ENCODE data around the gene ABCC6. TPM values are rescaled to one million over a fixed set of nuclear protein-coding genes. Genes with fewer than 3 reads are reported as not detected.
"Not testable (repeated sequence)": the region's sequence is repeated elsewhere in the genome, so short reads cannot be mapped to it uniquely, and the experiment has no call there.

Gene ABCC6
- total and polyA plus RNA-seq, 7 experiments from 2014 or later = 0.08 to 3.9 (median 0.15) TPM; not detected in 3

GRCh38 chr16:16151315-16151714, 72.0 kb downstream of the ABCC6 start:
- ATAC-seq = no peak
- Mint-ChIP-seq H3K4me3 (no peak overlapping the region), H3K4me1 (peaks cover 0 to 4% (median 0%) of the 10 kb centered on the region in 7 donors), H3K36me3 (peaks cover 0 to 3% (median 0%) of the 10 kb centered on the region in 5 donors), H3K9me3 (peaks cover 0 to 2% (median 0%) of the 10 kb centered on the region in 11 donors), H3K27me3 (peaks cover 0 to 7% (median 5%) of the 10 kb centered on the region in 5 donors), H3K27ac (no peak overlapping the region)
- no peaks in the 10 kb centered on the region for H3K9me3 ChIP-seq (ENCODE audit: control insufficient read depth in 2 of 3, low read length in 3 of 3)
- no peaks in the 10 kb centered on the region for H3K27me3 ChIP-seq (ENCODE audit: control insufficient read depth in 2 of 2, insufficient read depth in 2 of 2, low read length in 2 of 2)
- CTCF ChIA-PET = no interaction called here
- peaks cover 0 to 6% (median 0%) of the 10 kb centered on the region in 3 experiments for H3K36me3 ChIP-seq (ENCODE audit: control insufficient read depth in 2 of 3, insufficient read depth in 3 of 3, low read length in 3 of 3)
- no peak for DNase-seq
- H3K4me3 ChIP-seq (ENCODE audit: low read length) = no peak overlapping the region
- H3K27ac ChIP-seq (ENCODE audit: low read depth, low read length) = no peak overlapping the region
- POLR2A ChIA-PET = no interaction called here
- intact Hi-C loops (cut with micrococcal nuclease) = no loop called here
- H3K4me1 ChIP-seq (ENCODE audit: control insufficient read depth in 2 of 2, insufficient read depth in 2 of 2, low read length in 2 of 2) = no peaks in the 10 kb centered on the region

GRCh38 chr16:16150878-16151152, 72.5 kb downstream of the ABCC6 start:
- ChIA-PET CTCF (no interaction called here), POLR2A (no interaction called here)
- no peak overlapping the region for H3K27ac ChIP-seq (ENCODE audit: low read depth, low read length)
- H3K4me3 Mint-ChIP-seq = no peak overlapping the region
- no peaks in the 10 kb centered on the region for H3K36me3 Mint-ChIP-seq
- no peaks in the 10 kb centered on the region for H3K27me3 ChIP-seq (ENCODE audit: control insufficient read depth in 2 of 2, insufficient read depth in 2 of 2, low read length in 2 of 2)
- no peak overlapping the region for H3K4me3 ChIP-seq (ENCODE audit: low read length)
- no peak for DNase-seq
- intact Hi-C loops (cut with micrococcal nuclease) = no loop called here
- no peaks in the 10 kb centered on the region for H3K4me1 ChIP-seq (ENCODE audit: control insufficient read depth in 2 of 2, insufficient read depth in 2 of 2, low read length in 2 of 2)
- H3K27ac Mint-ChIP-seq = no peak overlapping the region
- H3K27me3 Mint-ChIP-seq = peaks cover 0 to 7% (median 5%) of the 10 kb centered on the region in 5 donors
- ATAC-seq = no peak
- H3K36me3 ChIP-seq (ENCODE audit: control insufficient read depth in 2 of 3, insufficient read depth in 3 of 3, low read length in 3 of 3) = peaks cover 0 to 6% (median 0%) of the 10 kb centered on the region in 3 experiments
- H3K9me3 Mint-ChIP-seq = no peaks in the 10 kb centered on the region
- peaks cover 0 to 4% (median 0%) of the 10 kb centered on the region in 7 donors for H3K4me1 Mint-ChIP-seq
- H3K9me3 ChIP-seq (ENCODE audit: control insufficient read depth in 2 of 3, low read length in 3 of 3) = no peaks in the 10 kb centered on the region

- Histone ChIP-seq H3K9me3 (ENCODE audit: control insufficient read depth in 2 of 3, low read length in 3 of 3) (no peaks in the 10 kb centered on the region), H3K4me3 (ENCODE audit: low read length) (no peak overlapping the region), H3K27ac (ENCODE audit: low read depth, low read length) (no peak overlapping the region), H3K36me3 (ENCODE audit: control insufficient read depth in 2 of 3, insufficient read depth in 3 of 3, low read length in 3 of 3) (peaks cover 0 to 10% (median 0%) of the 10 kb centered on the region in 3 experiments), H3K4me1 (ENCODE audit: control insufficient read depth in 2 of 2, insufficient read depth in 2 of 2, low read length in 2 of 2) (no peaks in the 10 kb centered on the region), H3K27me3 (ENCODE audit: control insufficient read depth in 2 of 2, insufficient read depth in 2 of 2, low read length in 2 of 2) (no peaks in the 10 kb centered on the region)
- Mint-ChIP-seq H3K9me3 (no peaks in the 10 kb centered on the region), H3K36me3 (peaks cover 0 to 5% (median 0%) of the 10 kb centered on the region in 5 donors), H3K27ac (no peak overlapping the region), H3K4me1 (peaks cover 0 to 4% (median 0%) of the 10 kb centered on the region in 7 donors), H3K4me3 (no peak overlapping the region), H3K27me3 (peaks cover 0 to 4% (median 4%) of the 10 kb centered on the region in 5 donors)
- CTCF ChIA-PET = no interaction called here
- intact Hi-C loops (cut with micrococcal nuclease) = no loop called here
- ATAC-seq (peak; percentile 26), DNase-seq (no peak)
- POLR2A ChIA-PET = no interaction called here
Measured at GRCh38 chr16:16150117-16150877, 73.0 kb downstream of the ABCC6 start.

GRCh38 chr16:16149710-16150116, 73.6 kb downstream of the ABCC6 start:
- Mint-ChIP-seq H3K4me1 (peaks cover 0 to 4% (median 0%) of the 10 kb centered on the region in 7 donors), H3K27me3 (no peaks in the 10 kb centered on the region), H3K4me3 (no peak overlapping the region), H3K27ac (no peak overlapping the region), H3K9me3 (no peaks in the 10 kb centered on the region), H3K36me3 (peaks cover 0 to 5% (median 0%) of the 10 kb centered on the region in 5 donors)
- H3K4me3 ChIP-seq (ENCODE audit: low read length) = no peak overlapping the region
- ChIA-PET POLR2A (no interaction called here), CTCF (no interaction called here)
- no peaks in the 10 kb centered on the region for H3K27me3 ChIP-seq (ENCODE audit: control insufficient read depth in 2 of 2, insufficient read depth in 2 of 2, low read length in 2 of 2)
- no peak for DNase-seq
- H3K27ac ChIP-seq (ENCODE audit: low read depth, low read length) = no peak overlapping the region
- intact Hi-C loops (cut with micrococcal nuclease) = no loop called here
- no peaks in the 10 kb centered on the region for H3K9me3 ChIP-seq (ENCODE audit: control insufficient read depth in 2 of 3, low read length in 3 of 3)
- peaks cover 0 to 14% (median 0%) of the 10 kb centered on the region in 3 experiments for H3K36me3 ChIP-seq (ENCODE audit: control insufficient read depth in 2 of 3, insufficient read depth in 3 of 3, low read length in 3 of 3)
- no peak for ATAC-seq
- no peaks in the 10 kb centered on the region for H3K4me1 ChIP-seq (ENCODE audit: control insufficient read depth in 2 of 2, insufficient read depth in 2 of 2, low read length in 2 of 2)

- Mint-ChIP-seq H3K4me1 (peaks cover 0 to 4% (median 0%) of the 10 kb centered on the region in 7 donors), H3K27ac (no peak overlapping the region), H3K4me3 (no peak overlapping the region), H3K36me3 (peaks cover 0 to 12% (median 4%) of the 10 kb centered on the region in 5 donors), H3K9me3 (no peaks in the 10 kb centered on the region), H3K27me3 (no peaks in the 10 kb centered on the region)
- DNase-seq (no peak), ATAC-seq (no peak)
- H3K4me3 ChIP-seq (ENCODE audit: low read length) = no peak overlapping the region
- no peak overlapping the region for H3K27ac ChIP-seq (ENCODE audit: low read depth, low read length)
- H3K4me1 ChIP-seq (ENCODE audit: control insufficient read depth in 2 of 2, insufficient read depth in 2 of 2, low read length in 2 of 2) = no peaks in the 10 kb centered on the region
- H3K36me3 ChIP-seq (ENCODE audit: control insufficient read depth in 2 of 3, insufficient read depth in 3 of 3, low read length in 3 of 3) = peaks cover 0 to 20% (median 0%) of the 10 kb centered on the region in 3 experiments
- no peaks in the 10 kb centered on the region for H3K27me3 ChIP-seq (ENCODE audit: control insufficient read depth in 2 of 2, insufficient read depth in 2 of 2, low read length in 2 of 2)
- ChIA-PET POLR2A (no interaction called here), CTCF (no interaction called here)
- H3K9me3 ChIP-seq (ENCODE audit: control insufficient read depth in 2 of 3, low read length in 3 of 3) = no peaks in the 10 kb centered on the region
- intact Hi-C loops (cut with micrococcal nuclease) = no loop called here
Measured at GRCh38 chr16:16148755-16149154, 74.5 kb downstream of the ABCC6 start.

- H3K4me3 Mint-ChIP-seq; H3K4me1 Mint-ChIP-seq; POLR2A ChIA-PET; H3K9me3 ChIP-seq (ENCODE audit: control insufficient read depth in 2 of 3, low read length in 3 of 3); H3K27me3 ChIP-seq (ENCODE audit: control insufficient read depth in 2 of 2, insufficient read depth in 2 of 2, low read length in 2 of 2); H3K9me3 Mint-ChIP-seq; DNase-seq; H3K27me3 Mint-ChIP-seq; H3K27ac ChIP-seq (ENCODE audit: low read depth, low read length); H3K4me3 ChIP-seq (ENCODE audit: low read length); intact Hi-C loops (cut with micrococcal nuclease); H3K4me1 ChIP-seq (ENCODE audit: control insufficient read depth in 2 of 2, insufficient read depth in 2 of 2, low read length in 2 of 2); CTCF ChIA-PET; ATAC-seq: not testable (repeated sequence)
- peaks cover 0 to 12% (median 5%) of the 10 kb centered on the region in 5 donors for H3K36me3 Mint-ChIP-seq
- H3K27ac Mint-ChIP-seq = peak overlapping the region in 1 of 9 donors; percentile 42
- peaks cover 0 to 23% (median 0%) of the 10 kb centered on the region in 3 experiments for H3K36me3 ChIP-seq (ENCODE audit: control insufficient read depth in 2 of 3, insufficient read depth in 3 of 3, low read length in 3 of 3)
Measured at GRCh38 chr16:16148000-16148599, 75.2 kb downstream of the ABCC6 start.

All from naive thymus-derived CD4-positive, alpha-beta T cell (primary cell).